ENCODE measurements around the gene NEURL1B.
"Not testable (repeated sequence)": the region's sequence is repeated elsewhere in the genome, so short reads cannot be mapped to it uniquely, and the experiment has no call there.

The NEURL1B gene

DNA sequence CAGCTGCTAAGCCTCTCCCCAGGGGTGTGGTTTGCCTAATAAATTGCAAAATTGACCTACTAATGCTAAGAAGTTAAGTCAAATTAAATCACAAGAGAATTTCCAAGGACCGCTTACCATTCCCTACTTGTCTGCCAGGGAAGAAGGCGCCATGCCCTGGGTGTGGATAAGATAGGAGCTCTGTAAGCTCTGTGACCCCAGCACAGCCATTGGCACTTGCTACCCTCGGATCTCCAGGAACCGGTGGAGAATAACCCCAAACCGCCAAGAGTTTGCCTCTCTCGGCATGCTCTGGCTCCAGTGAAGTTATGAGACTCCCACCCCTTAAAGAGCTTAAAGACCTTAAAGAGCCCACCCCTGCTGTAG lies 58.9 kb downstream of the NEURL1B start:
- no peak for DNase-seq

DNA sequence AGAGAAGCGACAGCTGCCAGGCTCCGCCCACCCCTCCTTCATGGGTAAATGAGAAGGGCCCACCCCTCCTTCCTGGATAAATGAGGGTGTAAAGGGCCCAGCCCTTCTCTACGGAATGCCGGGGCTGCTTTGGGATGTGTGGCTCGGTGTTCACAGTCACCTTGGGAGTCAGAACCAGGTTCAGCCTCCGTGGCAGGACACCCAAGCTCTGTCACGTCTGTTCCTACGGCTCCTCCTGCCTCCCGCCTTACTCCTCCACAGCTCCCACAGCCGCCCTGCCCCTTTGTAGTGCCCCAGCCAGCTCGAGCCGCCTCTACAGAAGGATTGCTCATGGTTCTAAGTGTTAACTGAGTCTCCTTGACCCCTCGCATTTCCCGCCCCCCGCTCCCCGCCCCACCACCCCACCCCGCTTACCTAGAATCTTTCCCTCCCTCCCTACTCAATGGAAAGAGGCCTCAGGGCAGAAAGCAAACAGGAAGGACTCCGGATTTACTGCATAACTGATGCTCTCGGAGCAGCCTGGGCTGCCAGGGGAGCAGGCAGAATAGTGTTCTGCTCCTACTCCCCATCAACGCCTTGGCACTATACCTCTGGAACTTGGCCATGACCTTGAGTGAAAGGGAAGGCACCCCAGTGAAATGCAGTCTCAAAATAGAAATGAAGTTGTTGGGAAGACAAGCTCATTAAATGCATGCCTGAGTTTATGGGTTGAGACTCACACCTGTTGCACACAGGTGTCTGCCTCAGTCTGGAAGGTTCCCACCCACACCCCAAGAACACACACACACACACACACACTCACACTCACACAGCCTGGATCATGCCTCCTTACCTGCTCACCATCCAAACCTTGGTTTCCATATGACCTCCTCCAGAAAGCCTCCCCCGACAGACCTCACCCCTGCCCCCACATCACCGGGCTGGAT lies 59.6 kb downstream of the NEURL1B start:
- DNase-seq: no peak

DNA sequence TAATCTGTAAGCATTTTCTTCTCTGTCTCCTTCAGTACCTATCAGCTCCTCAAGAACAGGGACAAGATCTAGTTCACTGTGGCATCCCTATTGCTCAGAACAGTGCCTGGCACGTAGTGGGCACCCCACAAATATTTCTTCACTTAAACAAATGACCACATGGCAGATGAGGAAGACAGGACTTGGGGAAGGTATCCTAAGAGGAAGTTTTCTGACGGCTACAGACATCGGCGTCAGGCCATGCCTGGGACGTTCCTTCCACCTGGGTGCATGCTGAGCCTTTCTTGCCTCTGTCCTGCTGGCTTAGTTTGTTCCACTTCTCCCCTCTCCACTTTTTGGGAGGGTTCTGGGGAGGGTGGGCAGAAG lies 60.2 kb downstream of the NEURL1B start:
- no peak for DNase-seq

DNA sequence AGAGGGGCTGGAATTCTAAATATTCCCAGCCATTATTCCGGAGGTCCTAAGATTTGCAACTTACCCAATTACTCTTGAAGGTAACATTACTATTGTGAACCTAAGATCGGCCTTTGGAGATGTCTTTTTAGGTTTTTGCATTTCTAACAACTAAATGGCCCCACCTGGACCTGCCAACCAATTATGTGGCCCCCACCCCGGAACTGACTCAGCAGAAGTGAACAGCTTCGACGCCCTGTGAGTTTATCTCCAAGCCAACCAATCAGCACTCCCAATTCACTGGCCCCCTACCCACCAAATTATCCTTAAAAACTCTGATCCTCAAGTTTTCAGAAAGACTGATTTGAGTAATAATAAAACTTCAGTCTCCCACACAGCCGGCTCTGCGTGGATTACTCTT lies 62.9 kb downstream of the NEURL1B start:
- DNase-seq: no peak

DNA sequence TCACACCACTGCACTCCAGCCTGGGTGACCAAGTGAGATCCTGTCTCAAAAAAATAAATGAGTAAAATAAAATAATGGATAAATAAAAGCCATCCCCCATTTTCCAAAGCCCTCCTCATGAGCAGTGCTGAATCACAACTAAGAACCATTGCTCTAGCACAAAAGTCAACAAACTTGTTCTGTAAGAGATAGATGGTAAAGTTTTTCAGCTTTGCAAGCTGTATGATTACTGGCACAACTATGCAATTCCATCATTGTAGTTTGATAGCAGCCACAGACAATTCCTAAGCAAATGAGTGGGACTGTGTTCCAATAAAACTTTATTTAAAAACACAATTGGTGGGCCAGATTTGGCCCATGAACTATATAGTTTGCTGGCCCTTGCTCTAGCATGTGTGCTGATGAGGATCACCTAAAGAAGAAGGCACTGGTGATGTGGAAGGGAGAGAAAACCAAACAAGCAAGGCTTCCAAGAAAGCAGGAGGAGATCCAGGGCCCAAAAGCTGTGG lies 64.6 kb downstream of the NEURL1B start:
- DNase-seq: no peak

DNA sequence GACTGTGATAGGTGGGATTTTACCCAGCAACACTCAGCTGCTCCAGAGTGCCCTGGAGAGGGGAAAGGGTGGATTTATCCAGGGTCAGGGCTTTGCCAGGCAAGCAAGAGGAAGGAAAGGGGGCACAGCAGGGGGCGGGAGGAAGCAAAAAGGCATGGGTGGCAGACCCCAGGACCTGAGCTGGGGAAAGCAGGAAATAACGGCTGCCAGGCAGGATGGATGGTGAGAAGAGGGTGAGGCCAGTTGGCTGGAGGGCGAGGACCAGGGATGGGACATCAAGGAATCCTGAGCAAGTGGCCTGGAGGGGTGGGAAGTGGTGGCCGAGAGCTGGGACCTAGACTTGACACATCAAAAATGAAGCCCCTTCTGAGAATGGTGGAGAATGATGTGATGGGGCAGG lies 65.7 kb downstream of the NEURL1B start:
- DNase-seq: no peak

DNA sequence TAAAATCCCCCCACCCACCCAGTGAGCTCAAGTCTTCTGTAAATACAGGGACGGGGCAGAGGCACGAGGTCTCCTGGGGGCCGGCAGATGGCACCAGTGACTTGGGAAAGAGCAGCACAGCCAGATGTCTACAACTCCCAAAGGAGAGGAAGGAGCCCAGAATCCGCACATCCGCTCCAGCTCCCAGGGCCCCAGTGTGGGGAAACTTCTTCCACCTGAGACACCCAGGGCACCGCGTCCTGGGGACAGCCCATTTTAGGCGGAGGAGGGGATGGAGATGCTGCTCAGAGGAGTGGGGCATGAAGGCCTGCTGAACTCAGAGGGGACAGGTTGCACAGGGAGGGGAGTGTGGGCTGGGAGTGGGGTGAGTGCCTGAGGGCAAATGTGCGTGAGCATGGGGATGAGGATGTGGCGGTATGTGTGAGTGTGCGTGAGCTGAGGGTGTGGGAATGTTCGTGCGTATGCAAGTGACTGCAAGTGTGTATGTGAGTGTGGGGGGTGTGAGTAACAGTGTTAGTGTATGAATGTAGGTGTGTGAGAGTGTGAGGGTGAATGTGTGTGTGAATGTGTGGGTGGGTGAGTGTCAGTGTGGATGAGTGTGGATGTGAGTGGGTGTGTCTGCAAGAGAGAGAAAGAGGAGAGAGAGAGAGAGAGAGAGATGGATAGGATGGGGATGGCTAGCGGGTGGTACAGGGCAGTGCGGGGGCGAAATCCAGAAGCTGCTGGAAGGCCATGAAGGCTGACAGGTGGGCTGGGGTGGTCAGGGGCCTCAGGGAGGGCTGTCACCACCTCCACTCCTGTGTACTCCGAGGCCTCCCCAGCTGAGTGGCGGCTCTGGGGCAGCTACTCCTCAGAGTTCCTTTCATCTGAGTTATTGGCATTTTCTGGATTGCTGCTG lies 66.5 kb downstream of the NEURL1B start:
- peak; percentile 54 for DNase-seq

DNA sequence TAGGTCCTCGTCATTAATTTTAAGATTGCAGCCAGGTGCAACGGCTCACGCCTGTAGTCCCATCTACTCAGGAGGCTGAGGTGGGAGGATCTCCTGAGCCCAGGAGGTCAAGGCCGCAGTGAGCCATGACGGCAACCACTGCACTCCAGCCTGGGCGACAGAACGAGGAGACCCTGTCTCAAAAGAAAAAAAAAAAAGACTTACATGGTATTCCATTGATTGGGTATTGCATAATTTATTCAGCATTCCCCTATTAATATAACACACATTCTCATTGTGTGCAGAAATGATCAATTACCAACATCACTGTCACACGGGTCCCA lies 67.1 kb downstream of the NEURL1B start:
- DNase-seq: no peak

DNA sequence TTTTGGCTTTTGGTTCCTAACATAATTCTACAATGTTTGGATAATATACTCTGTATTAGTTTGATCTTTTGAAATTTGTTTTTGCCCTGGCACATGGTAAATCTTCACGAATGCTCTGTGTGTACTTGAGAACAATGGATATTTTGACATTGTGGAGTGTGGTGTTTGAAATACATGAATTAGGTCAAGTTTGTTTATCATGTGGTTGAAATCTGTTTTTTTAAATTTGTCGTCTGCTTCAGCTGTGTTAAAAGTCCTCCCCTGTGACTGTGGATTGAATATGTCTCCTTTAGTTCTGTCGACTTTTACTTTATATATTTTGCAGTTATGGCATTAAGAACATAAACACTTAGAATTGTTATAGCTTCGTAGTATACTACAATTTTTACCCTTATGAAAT lies 69.6 kb downstream of the NEURL1B start:
- DNase-seq: no peak

DNA sequence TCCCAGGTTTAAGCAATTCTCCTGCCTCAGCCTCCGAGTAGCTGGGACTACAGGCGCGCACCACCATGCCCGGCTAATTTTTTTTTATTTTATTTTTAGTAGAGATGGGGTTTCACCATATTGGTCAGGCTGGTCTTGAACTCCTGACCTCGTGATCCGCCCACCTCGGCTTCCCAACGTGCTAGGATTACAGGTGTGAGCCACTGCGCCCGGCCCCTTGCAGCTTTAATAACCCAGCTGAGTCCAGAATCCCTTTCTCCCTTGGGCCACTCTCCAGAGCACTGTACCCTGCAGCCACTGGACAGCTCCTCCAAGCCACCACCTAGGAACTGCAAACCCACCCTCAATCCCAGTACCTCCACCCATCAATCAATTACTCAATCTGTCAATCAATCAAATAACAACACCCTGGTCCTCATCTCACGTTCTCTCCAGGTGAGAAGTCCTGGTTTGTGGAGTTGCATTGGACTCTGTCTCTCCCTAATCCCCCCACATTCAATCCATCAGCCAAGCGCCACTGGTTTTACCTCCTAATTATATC lies 70.3 kb downstream of the NEURL1B start:
- DNase-seq: not testable (repeated sequence)

DNA sequence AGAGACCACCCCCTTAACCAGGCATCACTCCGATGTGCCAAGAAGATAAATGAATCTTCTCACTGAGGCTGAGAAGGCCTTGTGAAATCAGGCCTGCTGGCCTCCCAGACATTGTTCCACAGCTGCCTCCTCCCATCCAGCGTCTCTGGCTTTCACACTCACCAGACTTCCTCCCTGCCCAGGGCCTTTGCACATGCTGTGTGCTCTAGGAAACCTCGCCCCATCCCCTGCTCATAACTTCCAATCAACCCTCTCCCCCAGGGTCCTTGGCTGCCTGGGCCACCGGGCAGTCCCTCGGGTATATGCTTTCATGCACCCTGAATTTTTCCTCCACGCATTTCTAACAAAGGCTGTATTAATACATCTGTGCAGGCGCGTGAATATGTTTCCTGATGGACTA lies 71.5 kb downstream of the NEURL1B start:
- no peak for DNase-seq

DNA sequence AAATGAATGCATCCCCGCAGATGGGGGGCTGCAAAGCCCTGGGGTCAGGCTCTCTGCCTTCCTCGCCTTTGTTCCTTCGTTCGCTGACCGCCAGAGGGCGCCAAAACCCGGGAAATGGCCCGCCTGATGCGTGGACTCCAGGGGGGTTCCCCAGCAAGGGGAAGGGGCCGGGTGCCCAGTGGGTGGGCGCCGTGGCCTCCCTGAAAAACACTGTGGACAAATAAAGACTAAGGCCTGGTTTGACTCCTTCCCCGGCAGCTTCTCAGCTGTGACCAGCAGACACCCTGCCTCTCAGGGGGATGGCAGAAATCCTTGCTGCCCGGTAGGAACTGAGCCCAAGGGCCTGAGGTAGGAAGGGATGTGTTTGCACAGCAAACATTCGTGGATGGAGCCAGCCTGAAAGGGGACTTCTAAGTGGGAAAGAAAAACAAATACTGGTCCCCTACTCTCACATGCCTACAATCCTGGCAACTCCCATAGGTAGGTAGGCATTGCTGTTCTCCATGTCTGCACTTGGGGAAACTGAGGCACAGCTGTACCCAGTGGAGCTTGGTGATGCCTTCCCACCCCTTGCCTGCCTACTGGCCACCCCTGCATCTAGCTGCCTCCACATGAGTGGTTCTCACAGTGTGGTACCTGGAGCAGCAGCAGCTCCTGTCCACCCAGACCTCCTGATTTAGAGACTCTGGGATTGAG lies 72.2 kb downstream of the NEURL1B start:
- DNase-seq: peak; percentile 65

DNA sequence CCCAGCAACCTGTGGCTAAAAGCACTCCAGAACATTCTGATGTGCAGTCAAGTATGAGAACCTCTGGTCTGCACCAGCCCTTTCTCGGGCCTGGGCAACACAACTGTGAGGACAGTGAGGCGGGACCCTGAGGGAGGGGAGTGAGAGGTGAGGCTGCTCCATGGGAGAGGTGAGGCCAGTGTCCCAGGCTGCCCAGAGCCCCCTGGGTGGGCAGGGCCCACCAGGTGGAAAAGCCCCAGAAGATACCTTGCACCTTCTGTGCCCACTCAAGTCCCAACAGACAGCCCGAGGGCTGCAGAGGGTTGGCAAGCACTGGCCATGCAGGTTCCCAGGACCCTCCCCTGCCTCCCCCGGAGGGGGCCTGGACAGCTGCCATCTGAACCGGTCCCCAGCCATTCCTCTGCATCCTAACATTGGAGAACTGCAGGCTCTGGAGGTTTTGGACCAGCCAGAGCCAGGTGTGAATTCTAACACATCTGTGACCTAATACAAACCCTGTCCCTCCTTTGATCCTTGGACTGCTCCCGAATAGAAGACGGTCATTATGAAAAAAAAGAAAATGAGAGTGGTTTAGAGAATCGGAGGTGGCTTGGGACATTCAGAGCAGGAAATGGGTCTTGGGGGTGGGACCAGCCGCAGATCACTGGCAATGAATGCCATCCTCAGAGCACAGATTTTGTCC lies 72.9 kb downstream of the NEURL1B start:
- no peak for DNase-seq

DNA sequence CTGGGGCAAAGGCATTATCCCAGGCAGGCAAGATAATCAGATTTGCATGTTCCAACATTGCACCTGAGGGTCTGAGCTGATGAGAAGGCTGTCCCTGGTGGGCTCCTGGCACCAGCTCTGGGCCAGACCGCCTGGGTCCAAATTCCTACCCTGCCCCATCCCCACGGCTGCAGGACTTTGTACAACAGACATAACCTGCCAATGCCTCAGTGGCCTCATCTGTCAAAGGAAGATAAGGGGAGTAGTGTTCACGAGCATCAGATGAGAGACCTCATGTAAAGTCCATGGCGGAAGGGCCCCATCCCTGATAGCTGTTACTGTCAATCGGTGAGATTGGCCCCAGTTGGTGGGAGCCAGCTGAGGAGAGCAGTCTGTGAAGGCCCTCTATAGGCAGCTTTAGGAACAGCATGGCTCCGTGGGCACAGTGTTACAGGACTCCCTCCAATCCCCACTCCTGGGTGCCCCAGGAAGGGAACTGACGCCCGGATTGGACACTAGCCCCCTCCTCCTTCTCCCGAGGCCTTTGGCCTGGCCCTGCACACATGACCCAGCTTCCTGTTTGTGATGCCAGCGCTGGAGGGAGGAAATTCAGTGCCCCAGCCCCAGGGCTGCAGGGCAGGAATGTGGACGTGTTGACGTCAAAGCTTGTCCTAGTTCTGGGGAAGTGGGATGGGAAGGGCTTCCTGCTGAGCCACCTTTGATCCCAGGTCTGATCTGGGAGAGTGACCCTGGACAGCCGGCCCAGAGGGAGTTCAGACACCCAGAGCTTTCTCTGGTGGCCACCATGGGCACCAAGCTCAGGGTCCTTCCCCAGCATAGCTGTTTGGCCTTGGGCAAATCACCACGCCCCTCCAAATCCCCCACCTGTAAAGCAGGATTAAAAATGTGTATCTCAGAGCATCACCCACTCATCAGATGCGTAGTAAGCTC lies 73.7 kb downstream of the NEURL1B start:
- DNase-seq: peak; percentile 94

DNA sequence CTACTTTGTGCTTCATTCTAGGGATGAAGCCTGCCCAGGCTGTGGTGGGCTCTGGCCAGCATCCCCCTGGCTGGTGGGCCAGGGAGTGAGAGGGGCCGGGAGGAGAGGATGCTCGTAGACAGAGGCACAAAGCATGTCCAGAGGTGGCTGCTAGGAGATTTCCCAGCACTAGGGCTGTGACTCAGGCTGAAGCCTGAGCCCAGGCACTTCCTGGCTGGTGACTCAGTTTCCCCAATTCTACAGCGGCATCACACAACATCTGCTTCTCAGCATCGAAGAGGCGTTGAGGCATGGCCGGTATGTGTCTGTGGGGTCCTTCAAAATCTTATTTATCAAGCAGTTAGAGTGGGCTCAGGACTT lies 74.3 kb downstream of the NEURL1B start:
- DNase-seq: no peak

DNA sequence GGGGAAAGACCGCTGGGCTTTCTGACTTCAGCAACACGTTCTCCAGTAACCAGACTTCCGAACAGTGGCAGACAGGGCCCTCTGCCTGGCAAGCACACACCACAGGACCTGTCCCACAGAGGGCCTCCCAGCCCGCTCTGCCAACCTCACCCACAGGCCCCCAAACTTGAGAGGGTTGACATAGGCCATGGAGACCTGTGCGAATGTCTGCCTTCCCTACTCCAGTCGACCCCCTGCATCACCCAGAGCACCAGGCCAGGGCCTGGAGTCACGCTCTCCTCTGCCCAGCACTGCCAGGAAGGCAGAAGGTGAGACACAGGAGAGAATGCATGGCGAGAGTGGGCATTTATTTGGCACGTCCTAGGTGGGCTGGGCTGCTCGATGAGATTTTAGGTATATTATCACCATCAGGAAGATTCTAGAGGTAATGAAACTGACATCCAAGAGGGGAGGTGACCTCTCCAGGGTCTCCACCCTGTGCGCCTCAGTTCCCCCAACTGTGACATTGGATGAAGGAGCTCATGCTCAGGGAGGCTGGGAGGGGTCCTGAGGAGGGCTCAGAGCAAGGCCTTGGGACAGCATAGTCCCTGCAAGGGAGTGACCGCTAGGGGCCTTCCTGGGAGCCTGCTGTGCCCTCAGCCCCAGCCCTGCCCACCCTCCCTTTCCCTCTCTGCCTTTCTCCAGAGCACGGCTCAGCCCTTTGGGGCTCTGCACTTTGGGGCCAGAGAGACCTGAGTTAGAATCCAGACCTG lies 75.0 kb downstream of the NEURL1B start:
- no peak for DNase-seq

DNA sequence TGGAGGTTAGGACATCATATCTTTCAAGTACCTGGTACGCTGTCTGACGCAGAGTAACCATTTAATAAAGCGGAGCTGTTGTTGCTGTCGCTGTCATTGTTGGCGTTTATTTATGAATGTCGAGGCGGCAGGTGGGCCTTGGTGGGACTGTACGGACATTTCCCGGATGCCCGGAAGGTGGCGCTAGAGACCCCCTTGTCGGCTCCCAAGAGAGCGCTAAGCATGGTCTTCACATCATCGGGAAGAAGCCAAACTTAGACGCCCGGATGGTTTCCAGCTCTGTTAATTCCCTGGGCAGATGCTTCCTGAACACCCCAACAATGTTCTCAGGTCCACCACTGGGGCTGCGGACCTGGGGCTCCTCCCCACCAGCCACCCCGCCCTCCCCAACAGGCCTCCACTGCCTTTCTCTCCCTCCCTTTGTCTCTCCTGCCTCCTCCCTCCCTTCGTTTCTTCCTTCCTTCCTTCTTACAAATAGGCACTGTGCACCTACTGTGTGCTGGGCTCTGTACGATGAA lies 75.8 kb downstream of the NEURL1B start:
- peak; percentile 89 for DNase-seq

DNA sequence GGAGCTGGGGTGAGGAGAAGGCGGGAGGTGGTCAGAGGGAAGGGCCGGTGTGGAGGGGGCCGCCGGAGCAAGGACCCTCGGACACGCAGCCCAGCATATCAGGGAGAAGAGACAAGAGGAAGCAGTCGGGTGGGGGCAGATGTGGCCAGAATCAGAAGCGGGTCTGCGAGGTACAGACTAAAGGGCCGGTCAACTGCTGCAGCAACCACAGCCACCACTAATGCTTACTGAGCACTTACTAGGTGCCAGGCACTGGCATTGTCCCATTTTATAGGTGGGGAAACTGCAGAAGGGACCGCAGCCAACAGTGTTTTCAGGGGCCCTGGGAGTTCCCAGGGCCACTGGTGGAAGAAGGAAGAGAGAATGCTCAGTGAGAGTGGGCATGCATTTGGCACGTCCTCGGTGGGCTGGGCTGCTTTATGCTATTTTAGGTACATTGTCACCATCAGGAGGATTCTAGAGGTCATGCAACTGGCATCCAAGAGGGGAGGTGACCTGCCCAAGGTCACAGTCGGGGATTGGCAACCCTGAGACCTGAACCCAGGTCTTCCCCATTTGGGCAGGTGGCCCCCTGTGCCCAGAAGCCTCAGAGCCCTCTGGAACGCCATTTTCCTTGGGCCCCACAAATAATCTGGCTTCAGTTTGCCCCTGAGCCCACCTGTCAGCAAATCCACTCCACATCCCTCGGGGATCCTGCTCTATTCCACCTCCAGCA lies 76.6 kb downstream of the NEURL1B start:
- no peak for DNase-seq

DNA sequence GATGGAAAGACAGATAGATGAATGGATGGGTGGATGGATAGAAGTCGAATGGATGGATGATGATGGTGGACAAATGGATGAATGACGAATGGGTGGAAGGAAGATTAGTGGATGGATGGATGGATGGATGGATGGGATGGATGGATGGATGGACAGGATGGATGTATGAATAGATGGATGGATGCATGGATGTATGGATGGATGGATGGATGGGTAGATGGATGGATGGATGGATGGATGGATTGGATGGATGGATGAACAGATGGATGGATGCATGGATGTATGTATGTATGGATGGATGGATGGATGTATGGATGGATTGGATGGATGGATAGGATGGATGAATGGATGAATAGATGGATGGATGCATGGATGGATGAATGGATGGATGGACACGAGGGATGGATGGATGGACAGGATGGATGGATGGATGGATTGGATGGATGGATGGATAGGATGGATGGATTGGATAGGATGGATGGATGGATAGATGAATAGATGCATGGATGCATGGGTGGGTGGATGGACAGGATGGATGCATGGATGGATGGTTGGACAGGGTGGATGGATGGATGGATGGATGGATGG lies 77.6 kb downstream of the NEURL1B start:
- no peak for DNase-seq
